Panc1 (cell line): ENCODE data around the gene BACH2.

ENCODE experiments used
- CTCF ChIP-seq: fragments of 450-650 bp; IDR thresholded peaks from 2 replicates; pipeline ENCODE4 v1.5.1; 2017; ENCODE audit warnings: mild to moderate bottlenecking
- POLR2AphosphoS5 ChIP-seq: IDR thresholded peaks from 2 replicates; pipeline ENCODE4 v1.6.1; 2012; ENCODE audit warnings: mild to moderate bottlenecking, low read depth, low read length, moderate library complexity
- SIN3A ChIP-seq: IDR thresholded peaks from 2 replicates; pipeline ENCODE4 v1.6.1; 2012; ENCODE audit warnings: low read depth, mild to moderate bottlenecking, low read length, moderate library complexity, borderline replicate concordance; ENCODE audit not compliant: insufficient read depth
- TF ChIP-seq, protein P1 (sequence below), 2 experiments: IDR thresholded peaks; 2 replicates each; pipeline ENCODE4 v1.6.1; 2011 to 2012; ENCODE audit warnings: low read depth in 2 of 2, control low read depth in 1 of 2, low read length in 1 of 2, mild to moderate bottlenecking in 1 of 2, moderate library complexity in 1 of 2; ENCODE audit not compliant: insufficient read depth in 1 of 2

DNA sequence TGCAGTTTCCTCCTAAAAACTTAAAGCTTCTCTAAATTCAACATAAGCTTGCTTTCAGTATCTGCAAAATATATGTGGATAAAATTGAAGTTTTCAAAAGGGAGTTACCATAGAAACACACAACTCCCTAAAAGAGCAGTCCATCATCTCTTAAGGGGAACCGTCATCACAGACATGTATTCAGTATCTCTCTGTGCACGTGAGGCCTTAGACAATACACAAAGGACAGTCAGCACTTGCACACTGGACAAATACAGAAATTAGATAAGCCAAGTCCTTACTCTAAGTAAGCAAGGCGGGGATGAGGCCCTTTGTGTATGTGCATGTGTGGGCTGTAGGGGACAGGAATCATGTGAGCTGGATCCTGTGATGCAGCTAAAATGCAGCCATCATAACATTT is 136.6 kb downstream of the BACH2 start:
- TF ChIP-seq CTCF = no peak
- TF ChIP-seq, protein P1, sequence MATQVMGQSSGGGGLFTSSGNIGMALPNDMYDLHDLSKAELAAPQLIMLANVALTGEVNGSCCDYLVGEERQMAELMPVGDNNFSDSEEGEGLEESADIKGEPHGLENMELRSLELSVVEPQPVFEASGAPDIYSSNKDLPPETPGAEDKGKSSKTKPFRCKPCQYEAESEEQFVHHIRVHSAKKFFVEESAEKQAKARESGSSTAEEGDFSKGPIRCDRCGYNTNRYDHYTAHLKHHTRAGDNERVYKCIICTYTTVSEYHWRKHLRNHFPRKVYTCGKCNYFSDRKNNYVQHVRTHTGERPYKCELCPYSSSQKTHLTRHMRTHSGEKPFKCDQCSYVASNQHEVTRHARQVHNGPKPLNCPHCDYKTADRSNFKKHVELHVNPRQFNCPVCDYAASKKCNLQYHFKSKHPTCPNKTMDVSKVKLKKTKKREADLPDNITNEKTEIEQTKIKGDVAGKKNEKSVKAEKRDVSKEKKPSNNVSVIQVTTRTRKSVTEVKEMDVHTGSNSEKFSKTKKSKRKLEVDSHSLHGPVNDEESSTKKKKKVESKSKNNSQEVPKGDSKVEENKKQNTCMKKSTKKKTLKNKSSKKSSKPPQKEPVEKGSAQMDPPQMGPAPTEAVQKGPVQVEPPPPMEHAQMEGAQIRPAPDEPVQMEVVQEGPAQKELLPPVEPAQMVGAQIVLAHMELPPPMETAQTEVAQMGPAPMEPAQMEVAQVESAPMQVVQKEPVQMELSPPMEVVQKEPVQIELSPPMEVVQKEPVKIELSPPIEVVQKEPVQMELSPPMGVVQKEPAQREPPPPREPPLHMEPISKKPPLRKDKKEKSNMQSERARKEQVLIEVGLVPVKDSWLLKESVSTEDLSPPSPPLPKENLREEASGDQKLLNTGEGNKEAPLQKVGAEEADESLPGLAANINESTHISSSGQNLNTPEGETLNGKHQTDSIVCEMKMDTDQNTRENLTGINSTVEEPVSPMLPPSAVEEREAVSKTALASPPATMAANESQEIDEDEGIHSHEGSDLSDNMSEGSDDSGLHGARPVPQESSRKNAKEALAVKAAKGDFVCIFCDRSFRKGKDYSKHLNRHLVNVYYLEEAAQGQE (IDR thresholded peaks at IDR 0.05; ENCODE audit: insufficient read depth in 1 of 2, low read depth in 2 of 2, low read length in 1 of 2) = no peak
- TF ChIP-seq SIN3A = no peak
- no peak for TF ChIP-seq POLR2AphosphoS5
